HG03432 (cell line): ENCODE measurements around the gene FGF19.

ENCODE experiments used
- ATAC-seq: cut with Tn5 transposase; IDR thresholded peaks from one replicate; pipeline ENCODE4 v1.9.1; 2021; ENCODE audit warnings: mild to moderate bottlenecking, moderate library complexity; ENCODE audit not compliant: unreplicated experiment

The FGF19 gene

DNA sequence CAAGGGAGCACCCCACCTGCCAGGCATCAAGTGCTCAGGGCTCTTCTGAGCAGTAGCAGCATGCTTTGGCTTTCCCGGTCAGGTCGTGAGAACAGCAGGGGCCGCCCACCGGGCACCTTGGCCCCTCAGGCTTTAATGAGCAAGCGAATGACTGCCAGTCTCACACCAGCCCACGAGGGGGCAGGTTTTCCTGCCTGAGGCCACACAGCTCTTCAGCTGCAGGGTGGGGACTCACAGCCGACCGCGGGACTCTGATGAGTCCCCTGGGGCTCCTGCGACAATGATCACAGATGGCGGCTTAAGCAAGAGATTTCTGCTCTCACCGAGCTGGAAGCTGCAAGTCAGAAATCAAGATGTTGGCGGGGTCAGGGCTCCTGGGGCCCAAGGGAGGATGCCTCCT lies 14.3 kb upstream of the FGF19 start:
- no peak for ATAC-seq

DNA sequence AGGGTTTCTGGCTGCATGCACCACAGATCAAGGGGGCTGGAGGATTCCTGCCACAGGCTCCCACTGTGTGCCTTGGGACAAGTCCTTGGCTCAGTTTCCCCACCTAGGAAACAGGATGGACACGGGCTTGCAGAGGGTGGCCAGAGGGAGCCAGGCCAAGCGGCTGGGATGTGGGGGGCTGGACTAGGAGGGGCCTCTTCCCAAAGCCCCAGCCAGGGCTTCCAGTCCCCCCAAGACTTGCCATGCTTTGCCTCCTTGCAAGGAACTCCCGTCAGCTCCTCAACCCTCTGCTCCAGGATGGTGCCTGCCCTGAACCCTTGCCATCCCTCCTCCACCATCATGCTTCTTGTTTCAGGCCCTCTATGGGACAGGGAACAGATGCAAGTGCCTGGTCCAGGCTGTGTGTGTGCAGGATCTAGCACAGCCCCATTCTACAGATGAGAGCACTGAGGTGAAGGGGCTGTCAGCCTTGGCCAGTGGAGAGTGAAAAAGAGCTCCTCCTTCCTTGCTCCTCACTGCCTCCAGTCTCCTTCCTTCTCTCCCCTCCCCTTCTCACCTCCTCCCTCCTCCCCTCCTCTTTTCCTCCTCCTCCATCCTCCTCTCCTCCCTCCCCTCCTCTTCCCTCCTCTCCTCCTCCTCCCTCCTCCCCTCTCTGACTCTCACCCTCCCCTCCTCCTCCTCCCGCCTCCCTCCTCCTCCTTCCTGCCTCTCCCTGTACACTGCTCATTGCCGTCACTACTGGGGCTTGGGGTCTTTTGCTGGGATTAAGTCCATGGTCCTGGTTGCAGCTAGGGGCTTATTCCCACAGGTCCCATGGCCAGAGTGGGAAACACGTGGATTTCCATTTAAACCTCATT lies 13.3 kb upstream of the FGF19 start:
- no peak for ATAC-seq

DNA sequence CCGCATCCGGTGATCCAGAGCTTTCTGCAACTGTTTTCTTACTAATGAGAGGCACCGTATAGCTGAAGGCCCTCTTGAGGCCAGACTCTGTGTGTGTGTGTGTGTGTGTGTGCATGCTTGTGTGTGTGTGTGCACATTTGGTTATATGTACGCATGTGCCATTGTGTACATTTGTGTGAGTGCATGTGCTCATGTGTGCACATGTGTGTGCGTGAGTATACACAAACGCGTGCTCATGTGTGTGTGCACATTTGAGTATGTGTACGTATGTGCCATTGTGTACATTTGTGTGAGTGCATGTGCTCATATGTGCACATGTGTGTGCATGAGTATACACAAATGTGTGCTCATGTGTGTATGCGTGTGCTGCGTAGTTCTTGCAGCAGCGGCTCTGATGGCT lies 12.3 kb upstream of the FGF19 start:
- no peak for ATAC-seq

DNA sequence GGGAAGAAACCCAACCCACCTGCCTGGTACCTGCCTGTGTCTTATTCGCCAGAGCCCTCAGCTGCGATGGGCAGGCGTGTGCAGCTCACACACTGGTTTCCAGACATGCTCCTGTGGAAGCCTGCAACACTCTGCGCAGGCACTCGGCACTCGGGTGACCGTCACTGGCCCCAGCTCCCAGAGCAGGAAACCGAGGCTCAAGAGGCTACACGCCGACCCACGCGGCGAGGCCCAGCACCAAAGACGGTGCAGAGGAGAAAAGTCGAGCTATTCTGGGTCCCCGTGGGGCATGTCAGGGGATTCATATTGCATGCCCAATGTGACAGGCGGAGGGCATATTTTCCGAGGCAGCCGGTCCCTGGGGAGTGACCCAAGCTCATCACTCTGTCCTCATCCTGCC lies 11.6 kb upstream of the FGF19 start:
- ATAC-seq = no peak

DNA sequence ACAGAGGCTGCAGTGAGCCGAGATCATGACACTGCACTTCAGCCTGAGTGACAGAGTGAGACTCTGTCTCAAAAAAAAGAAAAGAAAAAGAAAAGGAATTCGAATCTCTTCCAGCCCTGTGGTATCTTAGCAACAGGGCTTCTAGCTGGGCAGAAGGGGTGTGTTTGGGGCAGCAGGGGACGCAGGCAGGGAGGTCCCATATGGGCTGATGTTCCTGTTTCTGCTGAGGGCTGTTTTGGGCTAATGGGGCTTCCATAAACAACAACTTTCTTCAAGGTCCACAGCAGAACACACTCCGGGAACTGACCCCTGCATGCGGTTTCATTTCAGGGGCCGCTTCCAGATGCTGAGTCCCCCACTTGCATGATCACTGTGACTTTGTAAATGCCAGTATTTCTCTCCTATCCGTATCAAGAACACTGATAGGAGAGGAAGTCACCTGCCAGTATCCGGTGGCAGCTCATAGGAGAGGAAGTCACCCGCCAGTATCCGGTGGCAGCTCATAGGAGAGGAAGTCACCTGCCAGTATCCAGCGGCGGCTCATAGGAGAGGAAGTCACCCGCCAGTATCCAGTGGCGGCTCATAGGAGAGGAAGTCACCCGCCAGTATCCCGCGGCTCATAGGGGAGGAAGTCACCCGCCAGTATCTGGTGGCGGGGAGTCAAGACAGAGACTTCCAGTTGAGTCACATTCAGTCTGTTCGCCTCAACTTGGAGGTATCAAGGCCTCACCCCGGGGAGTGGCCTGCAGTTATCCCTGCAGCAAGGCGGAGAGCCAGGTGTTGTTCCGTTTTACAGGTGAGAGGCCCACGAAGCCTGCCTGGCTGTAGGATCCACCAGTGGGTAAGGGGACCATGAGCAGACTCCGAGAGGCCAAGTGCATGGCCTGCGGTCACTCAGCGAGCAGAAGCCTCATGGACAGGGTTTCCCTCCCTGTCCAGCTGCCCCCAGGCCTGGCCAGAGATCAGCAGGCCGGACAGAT lies 8.3 kb upstream of the FGF19 start:
- no peak for ATAC-seq

DNA sequence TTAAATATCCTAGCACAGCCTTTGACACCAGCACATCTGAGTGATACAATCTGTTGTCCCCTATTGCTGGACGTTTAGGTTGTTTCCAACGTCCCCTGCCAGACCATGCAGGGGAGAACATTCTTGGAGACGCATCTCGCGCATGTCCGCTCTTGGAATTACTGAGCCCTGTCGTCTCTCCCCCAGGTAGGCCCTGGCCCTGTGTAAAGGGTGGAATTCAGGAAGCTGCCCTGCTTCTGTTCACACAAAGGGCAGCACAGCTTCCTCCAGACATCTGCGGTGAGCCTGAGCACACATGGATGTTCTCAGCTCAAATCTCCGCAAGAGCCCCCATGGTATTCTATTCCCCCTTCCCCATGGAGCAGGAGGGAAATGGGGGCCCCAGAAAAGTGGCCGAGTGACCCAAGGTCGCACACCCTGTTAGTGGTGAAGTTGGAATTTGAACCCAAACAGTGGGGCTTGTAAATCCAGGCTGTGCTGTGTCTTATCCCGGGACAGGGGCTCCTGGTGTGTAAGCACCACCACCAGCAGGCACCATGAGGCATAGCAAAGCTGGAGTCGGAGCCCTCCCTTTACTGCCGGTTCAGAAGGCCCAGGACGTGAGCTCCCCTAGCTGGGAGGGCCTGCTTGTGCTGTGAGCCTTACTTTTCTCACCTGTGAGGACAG lies 5.0 kb upstream of the FGF19 start:
- no peak for ATAC-seq

DNA sequence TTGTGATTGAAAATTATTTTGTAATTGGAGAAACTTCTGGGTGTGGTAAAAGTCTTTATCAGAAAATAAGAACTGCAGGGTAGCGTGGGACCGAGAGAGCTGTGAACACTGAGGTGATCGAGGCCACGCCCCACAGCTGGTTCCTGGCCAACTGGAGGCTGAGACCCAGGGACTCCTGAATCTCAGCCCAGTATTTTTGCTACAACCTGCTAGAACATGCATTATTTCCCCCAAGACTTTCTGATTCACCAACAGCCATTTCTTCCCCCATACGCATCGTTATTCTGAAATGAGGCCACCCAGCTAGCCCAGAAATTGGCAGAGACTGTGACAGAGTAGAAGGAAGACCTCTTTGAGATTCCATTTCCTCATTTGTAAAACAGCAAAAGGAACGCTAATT lies 3.4 kb upstream of the FGF19 start:
- ATAC-seq = no peak

DNA sequence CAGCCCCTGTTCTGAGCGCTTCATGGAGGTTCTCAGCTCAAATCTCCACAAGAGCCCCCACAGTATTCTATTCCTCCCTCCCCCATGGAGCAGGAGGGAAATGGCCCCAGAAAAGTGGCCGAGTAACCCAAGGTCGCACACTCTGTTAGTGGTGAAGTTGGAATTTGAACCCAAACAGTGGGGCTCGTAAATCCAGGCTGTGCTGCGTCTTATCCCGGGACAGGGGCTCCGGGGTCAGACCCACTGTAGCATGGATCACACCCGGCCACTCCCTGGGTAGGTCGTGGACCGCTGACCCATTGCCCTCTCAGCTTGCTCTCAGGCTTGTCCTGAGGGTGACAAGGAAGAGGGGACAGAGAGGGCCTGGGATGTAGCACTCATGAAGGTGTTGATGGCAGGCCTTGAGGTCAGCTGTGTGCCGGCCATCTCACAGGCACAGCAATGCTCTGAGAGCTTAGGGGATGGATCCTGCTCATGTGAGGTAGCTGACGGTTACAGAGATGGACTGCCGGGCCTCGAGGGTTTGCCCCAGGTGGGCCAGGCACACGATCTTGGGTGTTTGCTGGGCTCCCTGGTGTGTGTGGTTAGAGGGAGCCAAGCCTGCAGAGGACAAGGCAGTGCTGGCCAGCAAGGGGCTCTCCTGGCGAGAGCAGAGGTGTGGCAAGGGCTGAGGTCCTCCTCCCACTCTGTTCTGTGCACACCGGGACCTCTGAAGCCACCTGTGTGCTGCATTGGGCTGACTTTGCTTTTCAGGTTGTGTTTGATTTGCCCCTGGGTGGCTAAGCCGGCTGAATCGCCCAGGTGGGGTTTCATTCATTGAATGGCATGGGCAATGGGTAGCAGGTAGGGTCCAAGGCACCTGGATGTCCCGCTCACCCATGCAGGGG lies 2.3 kb upstream of the FGF19 start:
- ATAC-seq = no peak

DNA sequence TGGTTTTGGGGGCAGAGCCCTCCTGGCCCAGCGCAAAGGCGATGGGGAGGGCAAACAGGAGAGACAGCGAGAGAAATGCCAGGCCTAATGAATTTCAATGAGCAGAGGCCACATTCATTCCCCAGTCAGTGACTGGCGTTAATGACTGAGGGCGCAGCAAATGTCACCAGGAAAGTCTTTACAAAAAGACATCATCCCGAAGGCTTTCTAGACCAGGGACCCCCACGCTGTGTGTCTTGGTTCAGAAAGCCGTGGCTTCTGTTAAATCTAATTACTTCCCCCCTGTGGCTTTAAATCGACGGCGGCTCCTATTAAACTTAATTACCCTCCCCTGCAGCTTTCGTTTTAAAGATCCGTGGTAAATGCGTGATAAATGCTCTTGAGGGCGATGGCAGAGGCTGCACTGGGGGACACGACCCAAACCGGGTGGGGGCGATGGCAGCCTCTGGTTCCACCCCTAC lies 1.6 kb upstream of the FGF19 start:
- no peak for ATAC-seq

DNA sequence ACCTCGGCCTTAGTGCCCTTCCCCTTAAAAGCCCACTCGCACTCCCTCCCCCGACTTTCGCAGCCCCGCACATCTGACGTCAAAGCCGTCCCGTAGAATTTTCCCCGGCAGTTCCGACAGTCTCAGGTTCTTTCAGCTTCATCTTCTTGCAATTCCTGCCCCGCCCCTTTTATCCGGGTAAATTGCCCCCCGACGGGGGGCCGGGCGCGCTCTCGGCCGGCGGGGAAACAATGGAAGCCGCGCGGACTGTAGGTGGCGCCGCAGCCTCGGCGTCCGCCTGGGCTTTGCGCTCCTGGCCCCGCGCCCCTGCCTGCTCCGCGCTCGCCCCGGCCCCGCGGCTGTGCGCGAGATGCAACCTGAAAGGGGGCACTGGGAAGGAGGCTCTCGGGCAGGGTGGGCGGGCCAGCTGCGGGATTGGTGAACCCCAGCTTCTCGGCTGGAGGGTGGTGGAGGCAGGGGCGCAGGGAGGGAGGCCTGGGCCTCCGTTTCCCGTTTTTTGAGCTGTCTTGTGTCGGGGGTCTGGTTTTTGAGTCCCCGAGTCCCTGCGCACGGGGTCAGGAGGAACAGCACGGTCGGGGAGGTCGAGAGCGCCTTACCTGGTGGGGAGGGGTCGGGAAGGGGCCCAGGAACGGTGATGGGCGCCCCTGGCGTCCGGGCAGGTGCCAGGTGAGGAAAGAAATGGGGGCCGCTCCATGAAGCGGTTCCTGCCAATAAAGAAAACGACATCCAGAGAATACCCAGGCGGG lies 859 bp upstream of the FGF19 start:
- no peak for ATAC-seq

DNA sequence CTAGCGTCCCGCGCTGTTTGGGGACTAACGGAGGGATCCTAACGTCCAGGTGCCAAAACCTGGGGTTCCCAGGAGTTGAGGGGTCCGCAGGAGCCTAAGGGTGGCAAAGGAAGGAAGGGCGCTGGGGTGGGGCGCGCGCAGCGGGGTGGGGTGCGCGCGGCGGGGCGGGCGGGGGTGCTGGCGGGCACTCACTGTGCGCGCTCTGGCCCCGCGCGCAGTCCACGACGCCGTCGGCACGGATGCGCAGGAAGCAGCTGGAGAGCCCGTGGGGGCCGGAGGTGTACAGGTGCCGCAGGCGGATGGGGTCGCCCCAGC lies 412 bp downstream of the FGF19 start:
- ATAC-seq = no peak

DNA sequence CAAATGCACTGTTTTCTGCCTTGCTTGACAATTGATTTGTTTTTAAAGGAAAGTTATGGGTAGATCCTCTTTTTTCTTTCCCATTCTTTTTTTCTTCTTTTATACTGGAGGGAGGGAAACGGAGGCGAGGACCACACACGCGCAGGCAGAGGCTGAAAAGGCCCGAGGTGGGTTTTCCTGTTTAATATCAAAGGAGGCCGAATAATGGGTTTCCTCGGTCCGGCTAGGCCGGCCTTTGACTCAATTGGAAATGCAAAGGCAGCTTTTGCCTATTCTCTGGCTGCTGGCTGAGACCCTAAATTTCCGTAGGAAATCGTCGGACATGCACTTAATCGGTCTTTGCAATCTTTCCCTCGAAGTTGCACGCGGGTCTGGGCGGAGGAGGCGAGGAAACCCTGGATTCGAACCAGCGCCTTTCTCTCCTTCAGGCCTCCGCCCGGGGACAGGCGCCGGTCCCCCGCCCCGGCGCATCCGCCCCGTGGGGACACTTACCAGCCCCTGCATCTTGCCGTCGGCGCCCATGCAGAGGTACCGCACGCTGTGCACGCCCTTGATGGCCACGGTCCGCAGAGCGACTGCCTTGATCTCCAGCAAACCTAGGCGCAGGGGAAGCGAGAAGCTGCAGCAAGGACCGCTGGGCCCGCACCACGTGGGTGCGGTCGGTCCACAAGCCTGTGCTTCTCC lies 911 bp downstream of the FGF19 start:
- ATAC-seq = no peak

DNA sequence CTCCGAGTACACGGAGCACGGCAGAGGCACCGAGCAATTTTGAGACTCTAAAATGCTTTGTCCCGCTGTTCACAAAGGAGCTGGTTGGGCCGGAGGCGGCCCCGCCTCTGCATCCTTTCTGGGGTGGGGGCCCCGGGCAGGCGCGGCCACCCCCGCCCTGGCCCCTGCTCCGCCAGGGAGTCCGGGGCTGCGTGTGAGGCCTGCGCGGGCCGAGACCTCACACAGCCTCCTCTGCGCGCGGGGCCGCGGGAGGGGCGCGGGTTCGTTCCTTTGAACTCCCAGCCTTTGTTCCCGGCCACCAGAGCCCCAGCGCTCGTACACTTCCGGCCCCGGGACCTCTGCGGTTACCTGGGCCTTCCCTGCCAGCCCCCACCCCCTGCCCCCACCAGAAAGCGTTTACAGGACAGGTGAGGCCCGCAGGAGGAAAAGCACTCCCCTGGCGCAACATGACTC lies 1.6 kb downstream of the FGF19 start:
- no peak for ATAC-seq

DNA sequence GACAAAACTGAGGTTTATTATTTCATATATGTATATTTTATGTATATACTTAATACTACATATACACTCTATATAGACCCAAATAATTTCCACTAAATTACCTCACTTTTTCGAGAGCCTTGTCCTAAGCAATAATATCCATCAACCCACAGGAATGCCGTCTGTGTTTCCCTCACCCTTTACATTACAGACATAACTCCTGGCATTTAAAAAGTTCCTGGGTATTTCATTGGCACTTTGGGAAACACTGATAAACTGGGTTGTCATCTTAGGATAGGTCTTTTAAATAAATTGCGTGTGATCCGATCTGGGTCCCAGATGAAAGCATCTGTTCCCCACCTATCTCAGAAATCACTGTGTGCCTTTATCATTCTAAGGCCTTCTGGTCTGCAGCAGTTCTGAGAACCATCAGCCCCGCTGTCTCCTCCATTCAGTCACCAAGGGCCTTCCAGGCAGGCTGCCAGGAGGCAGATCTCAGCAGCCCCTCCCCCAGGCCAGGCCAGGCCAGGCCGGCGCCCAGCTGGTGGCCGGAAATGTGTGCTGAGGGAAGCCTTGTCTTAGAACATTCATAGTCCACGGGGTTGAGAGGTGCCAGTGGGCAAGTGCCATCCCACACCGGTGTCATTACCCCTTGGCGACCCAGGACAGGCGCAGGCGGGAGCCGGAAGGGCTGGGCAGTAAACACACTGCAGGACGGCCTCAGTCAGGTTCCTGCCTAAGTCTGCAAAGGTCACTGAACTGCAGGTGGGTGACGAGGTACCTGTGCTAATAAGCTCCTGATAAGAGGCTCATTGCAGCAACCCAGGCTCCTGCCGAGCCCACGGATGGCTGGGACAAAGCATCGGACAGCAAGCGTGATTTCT lies 3.3 kb downstream of the FGF19 start:
- ATAC-seq = no peak

DNA sequence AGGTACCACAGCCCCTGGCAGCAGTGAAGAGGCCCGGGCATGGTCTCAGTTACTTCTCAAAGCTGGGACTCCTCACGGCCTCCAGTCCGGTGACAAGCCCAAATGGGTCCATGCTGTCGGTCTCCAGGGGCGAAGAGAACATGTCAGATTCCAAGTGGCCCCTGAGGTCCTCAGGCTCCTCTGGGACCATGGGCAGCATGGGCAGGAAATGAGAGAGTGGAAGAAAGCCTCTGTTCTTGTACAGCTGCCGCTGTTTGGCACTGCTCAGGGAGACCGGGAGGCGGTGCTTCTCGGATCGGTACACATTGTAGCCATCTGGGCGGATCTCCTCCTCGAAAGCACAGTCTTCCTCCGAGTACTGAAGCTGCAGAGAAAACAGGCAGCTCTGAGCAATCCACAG lies 4.6 kb downstream of the FGF19 start:
- no peak for ATAC-seq

DNA sequence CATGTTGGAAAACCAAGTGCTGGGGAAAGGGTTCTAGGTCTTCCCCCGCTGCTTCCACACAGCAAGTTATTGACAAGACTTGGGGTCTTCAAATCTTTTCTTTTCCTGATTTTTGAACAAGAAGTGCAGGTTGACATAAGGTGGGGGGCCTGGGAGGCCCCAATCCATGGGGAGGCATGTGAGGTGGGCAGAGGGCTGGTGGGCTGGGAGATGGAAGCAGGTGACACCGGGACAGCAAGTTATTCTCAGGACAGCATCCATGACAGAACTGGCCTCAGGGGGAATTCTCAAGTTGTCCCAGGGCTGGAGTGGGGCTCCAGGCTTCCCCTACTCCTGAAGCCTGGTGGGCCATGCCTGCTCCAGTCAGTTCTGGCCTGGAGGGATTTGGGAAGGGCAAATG lies 5.5 kb downstream of the FGF19 start:
- ATAC-seq = no peak

DNA sequence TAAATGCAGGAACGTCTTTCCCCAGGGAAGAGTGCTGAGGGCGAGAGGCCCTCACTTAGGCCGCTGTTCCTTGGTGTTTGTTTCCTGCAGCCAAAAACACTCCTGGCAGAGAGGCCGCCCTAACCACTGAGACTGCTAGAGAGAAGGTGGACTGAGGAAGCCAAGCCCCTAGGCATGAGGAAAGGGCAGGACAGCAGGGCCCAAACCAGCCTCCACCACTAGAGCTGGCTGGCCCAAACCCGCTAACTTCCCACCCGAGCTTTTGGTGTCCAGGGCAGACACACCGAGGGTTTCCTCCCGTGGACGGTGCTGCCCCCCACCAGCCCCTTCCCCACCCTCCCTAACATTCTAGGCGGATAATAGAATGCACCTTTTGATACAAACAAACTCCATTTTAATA lies 6.0 kb downstream of the FGF19 start:
- no peak for ATAC-seq

DNA sequence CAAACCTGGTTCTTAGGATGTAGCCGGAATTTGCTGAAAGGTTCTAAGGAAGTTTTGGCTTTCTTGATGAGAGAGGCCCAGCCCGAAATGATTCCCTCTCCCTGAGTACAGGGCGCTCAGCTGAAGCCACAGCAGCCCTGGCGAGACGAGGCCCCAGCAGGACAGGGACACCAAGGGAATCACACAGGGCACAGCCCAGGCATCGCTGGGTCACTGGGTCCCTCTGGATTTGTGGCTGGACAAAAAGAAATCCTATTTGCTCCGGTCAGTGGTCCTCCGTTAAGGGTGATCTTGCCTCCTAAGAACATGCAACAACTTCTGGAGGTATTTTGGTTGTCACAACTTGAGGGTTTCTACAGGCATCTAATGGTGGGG lies 6.4 kb downstream of the FGF19 start:
- ATAC-seq = no peak
